GM13977 (cell line): ENCODE results near the gene RHOJ.

Experiments
- DNase-seq: peaks from one replicate; pipeline ENCODE4 v3.0.0; 2012; ENCODE audit warnings: low spot score
- in situ Hi-C: fragments of 300-500 bp; cut with MboI; formaldehyde crosslinking; loops from one replicate; pipeline ENCODE4 v1.12.0; 2022; ENCODE audit warnings: low sequenced_read_pairs, low pct_unique_long_range_greater_than_20kb, mixed read lengths, inconsistent platforms; ENCODE audit not compliant: unreplicated experiment
- TF ChIP-seq, protein P1 (sequence below): IDR thresholded peaks from 2 replicates; pipeline ENCODE4 v1.5.1; 2012; ENCODE audit warnings: mild to moderate bottlenecking, control low read depth; ENCODE audit not compliant: insufficient read depth; ENCODE audit errors: extremely low read depth, missing control alignments

Gene RHOJ

DNA sequence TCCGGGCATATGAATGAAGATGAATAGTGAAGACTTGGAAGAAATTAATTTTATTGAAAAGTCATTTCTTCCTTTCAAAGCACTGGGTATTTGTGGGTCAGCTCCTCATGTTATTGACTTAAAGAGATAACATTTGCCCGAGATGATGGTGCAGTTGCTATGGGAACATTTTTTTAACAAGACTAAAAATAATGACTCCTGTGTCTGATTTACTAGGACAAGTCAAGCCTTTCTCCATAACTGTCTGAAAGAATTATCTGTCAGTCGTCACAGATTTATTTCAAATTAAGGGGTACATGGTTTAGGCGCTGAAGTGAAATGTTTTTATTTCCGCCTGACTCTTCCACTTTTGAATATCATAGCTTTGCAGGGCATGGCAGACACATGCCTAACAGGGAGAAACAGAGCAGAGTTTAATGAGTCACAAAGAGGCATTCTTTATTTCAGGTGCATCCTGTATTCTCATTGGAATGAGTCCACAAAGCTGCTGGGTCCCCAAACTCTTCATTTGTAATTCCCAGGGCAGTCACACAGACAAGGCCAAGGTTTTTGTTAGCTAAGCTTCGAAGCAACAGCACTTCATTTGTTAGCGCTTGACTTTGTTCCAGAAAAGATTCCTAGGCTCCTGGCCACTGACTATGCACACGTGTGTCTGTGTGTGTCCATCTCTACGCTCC, 118.8 kb downstream of the RHOJ start:
- in situ Hi-C loops: no loop called here

DNA sequence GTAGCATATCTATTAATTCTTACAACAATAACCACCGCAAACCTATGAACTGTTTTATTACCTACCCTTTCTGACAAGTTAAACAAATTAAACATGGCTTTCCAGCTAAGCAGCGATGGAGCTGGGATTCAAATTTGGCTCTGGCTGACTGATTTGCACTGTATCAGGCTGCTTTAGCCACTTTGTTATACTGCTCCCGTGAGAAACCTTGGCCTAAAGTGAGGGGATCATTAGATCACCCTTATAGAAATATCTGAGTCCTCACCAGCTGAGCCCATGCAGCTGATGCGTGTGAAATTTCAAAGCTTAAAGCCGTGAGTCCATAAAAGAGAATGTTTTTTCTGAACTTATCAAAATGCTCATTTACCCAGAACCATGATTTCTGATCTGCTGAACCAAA, 122.6 kb downstream of the RHOJ start:
- in situ Hi-C loops: no loop called here
- TF ChIP-seq, protein P1, sequence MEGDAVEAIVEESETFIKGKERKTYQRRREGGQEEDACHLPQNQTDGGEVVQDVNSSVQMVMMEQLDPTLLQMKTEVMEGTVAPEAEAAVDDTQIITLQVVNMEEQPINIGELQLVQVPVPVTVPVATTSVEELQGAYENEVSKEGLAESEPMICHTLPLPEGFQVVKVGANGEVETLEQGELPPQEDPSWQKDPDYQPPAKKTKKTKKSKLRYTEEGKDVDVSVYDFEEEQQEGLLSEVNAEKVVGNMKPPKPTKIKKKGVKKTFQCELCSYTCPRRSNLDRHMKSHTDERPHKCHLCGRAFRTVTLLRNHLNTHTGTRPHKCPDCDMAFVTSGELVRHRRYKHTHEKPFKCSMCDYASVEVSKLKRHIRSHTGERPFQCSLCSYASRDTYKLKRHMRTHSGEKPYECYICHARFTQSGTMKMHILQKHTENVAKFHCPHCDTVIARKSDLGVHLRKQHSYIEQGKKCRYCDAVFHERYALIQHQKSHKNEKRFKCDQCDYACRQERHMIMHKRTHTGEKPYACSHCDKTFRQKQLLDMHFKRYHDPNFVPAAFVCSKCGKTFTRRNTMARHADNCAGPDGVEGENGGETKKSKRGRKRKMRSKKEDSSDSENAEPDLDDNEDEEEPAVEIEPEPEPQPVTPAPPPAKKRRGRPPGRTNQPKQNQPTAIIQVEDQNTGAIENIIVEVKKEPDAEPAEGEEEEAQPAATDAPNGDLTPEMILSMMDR: no peak
- DNase-seq: no peak

More for the DNA sequence above, 118.8 kb downstream of the RHOJ start:
- TF ChIP-seq, protein P1: no peak
- DNase-seq: no peak

DNA sequence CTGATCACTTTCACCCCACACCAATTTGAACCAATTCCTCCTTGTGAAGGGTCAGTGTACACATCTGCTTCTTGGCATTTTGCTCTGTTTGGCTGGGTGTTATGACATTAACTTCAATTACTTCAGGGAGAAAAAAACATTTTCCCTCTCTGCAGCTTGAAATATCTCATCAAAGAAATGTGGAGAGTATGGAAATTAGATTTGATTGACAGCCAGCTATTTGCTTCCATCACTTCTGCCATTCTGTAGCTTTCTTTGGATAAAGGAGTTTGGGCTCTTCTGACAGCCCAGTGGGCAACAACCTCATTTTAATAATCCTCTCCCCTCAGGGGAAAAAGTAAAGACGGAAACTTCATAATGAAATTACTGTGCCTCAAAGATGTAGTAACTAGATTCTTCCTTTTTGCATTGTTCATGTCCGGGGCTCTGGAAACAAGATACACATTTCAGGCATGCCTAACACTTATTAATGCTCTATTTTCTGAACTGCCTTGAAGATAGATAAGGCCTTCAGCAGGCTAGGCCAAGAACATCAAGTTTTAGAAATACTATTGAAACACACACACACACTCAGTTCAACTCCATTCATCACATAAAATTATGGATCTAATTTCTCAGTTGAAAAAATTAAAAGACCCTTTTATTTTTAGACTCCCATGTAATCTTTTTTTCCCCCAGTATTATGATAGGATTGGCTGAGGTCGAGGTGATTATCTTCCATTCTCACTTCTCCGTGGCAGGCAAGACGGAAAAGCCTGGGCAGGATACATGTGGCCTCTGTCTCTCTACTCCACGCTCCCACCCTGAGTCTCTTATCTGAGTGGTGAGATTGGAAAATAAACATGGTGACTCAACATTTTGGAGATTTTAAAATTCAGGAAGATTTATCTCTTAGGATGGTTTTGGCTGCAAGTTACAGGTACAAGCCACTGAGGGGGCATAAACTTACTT, 124.8 kb downstream of the RHOJ start:
- in situ Hi-C loops: no loop called here
- TF ChIP-seq, protein P1: no peak
- no peak for DNase-seq

DNA sequence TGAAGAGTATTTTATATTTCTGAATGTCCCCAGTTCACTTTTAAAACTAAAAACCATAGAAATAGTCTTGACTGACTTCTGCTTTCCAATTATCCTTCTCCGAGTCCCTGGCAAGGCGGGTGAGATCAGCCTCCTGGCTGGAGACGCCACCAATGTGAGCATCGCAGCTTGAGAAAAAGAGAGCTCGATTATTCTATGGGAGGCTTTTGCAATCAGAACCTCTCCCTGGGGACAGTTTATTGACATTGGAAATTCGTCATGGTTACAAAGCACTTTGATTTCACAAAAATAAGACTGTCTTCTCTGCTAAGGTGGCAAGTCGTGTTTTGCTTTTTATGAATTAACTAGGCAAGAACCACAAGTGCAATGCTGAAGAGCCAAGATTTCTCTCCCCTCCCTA, 138.1 kb downstream of the RHOJ start:
- no peak for DNase-seq
- in situ Hi-C loops: no loop called here
- TF ChIP-seq, protein P1: no peak
